NOMO-1 treated with DMSO at 0.1 percent for 48 hours (cell line): ENCODE data around the gene AMBP.

Experiments
- DNase-seq: peaks from one replicate; lab custom pipeline; 2025; ENCODE audit not compliant: unreplicated experiment; lab: John Stamatoyannopoulos, UW

The AMBP gene

DNA sequence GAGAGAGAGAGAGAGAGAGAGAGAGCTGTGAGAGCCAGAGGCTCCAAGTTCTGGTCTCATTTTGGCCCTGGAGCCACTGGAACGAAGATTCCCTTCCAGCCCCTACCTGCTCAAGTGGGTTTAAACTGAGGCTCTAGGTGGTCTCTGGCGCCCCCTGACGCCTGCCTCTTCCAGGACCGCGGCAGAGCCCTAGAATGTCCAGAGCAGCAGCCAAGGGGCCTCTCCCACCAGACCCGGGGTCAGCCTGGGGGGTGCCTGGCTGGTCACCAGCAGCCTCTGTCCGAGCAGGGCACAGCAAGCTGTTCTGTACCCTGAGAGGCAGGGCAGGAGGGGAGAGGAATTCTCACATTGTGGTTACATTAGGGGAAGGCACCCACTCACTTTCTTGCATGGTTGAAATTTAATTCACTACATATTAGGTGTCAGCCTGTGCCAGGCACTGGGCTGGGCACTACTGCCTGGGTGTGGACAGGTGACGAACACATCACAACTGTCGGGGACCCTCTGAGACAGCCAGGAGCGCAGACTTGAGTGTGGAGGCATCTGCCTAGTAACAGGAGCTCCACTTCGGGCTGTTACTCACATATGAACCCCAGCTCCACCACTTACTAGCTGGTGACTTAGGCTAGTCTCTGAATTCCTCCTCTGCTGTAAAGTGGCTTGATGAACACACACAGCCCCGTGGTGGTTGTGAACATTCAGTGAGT is 44.5 kb downstream of the AMBP start:
- no peak for DNase-seq

DNA sequence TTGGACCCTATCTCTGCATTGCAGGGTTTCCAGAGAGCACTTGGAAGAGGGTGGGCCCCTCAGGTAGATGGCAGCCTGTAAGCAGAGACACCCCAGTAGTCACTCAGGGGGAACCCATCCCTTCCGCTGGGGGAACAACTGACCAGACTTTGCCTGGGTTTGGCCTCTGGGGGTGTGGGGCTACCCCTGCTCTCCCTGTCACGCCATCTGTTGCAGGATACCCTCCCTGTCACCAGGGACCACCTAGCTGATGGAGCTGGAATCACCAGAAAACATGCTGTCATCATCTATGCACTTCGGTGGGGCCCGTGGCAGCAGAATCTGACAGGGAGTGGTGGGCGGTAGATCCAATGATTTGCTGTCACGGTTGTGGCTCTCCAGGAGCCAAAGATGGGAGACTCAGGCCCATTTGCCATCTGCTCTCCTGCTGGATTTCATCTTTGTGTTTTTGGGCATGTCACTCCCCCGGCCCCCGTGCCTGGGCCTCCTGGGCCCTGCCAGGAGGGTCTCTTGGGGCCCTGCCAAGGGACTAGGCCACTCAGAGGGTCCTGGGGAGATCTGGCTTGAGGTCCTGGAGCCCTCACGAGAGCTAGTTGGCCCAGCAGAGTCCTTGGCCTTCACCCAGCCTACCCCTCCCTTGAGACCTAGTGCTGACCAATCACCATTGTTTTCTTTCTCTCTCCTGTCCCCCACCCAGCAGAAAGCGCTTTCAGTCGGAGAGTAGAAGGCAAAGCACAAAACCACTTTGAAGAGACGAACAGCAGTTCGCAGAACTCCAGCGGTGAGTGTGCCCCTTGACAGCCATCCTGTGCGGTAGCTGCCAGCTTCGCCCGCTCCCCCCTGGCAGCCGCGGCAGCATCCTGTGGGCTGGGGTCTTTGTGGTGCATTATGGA is 45.9 kb downstream of the AMBP start:
- no peak for DNase-seq

DNA sequence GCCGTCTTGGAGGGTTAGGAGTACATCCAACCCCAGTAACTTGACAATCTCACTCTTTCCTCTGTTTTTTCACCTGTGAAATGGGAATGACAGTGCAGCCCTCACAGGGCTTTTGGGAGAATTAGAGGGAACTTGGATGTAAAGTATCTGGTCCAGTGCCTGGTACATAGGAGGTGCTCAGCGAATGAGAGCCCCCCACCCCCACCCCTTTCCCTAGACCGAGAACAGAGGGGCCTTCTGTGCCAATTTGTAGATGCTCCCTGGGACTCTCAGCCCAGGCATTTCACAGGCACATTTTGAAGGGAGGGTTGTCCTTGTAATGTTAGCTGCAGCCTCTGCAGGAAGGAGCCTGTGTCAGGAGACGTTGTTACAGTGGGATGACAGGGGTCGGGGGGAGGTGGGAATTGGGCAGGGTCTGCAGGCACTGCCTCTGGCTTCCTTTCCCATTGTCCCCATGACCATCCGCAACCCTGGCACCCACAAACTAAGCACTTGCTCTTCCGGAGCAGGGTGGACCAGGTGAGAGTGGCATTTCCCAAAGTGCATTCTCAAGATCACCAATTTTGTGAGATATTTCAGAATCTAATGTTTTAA is 47.0 kb downstream of the AMBP start:
- no peak for DNase-seq

DNA sequence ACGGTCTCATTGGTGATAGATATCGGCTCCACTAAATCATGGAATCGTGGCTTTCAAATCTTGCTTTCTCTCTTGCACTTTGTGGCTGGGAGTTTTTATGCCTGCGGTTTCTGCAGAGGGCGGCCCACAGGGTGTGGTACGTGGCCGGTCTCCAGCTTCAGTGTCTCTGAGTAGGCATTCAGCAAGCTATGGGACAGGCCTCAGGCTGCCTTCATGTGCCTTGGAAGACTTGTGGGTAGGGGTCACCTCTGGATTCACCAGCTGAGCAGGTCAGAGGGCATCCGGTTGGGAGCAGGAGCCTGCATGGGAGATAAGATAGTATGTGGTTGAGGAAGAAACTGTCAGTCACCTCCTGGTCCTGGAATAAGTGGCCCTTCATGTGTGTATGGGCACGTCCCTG is 47.7 kb downstream of the AMBP start:
- peak; percentile 26 for DNase-seq

DNA sequence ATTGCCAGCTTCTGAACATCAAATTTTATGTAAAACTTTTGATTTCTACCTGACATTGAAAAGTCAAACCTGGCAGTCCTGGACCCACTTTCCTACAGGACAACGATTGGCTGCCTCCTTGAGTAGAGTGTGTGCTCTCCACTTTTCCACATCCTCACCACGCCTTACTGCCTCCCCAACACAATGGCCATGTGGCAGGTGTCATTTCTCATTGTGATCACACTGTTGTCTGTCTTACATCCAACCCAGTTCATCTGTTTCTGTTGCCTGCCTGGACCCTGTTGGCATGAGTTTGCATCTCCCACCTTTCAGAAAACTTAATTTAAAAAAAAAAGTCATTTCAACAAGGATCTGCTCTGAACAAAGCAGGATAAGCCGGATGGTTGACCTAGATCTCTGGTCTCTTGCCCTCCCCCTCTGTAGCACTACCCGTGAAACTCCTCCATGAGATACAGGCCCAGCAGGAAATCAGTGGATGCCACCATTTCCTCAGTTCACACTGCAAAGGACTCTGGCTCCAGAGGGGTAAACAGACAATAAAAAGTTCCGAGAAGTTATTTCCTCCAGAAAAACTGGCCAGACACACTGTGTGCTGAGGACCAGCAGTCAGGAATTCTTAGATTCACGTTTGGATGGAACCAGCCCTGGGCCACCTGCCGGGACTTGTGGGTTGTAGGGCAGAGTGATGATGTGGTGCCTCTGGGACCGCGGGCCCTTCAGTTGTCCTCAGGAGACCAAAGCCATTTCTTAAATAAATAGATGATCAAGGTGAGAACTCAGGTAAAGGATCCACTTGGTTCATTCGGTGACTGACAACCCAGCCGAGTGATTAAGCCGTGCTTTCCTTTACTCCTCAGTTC is 48.6 kb downstream of the AMBP start:
- DNase-seq = no peak

DNA sequence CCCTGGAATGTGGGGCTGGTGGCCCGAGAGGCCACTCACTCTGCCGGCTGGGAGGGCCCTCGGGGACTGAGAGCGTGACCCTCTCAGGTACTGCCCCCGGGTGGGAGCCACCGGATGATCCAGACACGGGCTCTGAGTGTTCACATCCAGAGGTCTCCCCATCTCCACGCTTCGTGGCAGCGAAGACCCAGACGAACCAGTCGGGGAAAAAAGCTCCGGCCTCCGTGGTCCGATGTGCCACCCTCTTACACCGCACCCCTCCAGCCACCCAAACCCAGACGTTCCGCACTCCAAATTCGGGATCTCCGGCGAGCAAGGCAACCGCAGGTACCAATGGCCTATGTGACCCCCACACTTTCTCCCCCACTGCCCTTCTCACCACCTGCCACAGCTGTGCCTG is 49.5 kb downstream of the AMBP start:
- DNase-seq = no peak

DNA sequence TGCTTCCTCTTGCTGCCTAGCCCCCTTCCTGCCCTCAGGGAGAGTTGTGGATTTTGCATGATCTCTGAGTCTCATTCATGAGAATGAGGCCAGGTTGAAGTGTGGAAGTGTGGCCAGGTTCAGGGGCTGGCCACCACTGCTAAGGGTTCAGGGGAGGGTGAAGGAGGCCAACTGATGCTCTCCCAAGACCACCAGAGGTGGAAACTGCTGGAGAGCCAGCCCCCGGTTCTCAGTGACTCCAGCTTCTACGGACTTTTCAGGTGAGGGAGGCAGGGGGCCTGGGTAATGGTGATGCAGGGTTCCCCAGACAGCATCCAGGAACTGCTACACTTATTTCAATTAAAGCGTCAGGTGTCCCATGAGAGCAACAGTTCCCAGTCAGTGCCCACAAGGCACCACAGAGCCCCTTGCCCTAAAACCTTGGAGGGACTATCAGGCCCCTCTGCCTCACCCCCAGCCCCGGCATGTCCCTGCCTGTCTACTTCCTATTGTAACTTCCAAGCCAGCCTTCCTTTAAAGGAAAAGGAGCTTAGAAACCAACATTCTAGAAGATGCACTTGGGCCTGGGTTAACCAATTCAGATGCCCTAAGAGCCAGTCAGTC is 50.1 kb downstream of the AMBP start:
- DNase-seq = no peak

DNA sequence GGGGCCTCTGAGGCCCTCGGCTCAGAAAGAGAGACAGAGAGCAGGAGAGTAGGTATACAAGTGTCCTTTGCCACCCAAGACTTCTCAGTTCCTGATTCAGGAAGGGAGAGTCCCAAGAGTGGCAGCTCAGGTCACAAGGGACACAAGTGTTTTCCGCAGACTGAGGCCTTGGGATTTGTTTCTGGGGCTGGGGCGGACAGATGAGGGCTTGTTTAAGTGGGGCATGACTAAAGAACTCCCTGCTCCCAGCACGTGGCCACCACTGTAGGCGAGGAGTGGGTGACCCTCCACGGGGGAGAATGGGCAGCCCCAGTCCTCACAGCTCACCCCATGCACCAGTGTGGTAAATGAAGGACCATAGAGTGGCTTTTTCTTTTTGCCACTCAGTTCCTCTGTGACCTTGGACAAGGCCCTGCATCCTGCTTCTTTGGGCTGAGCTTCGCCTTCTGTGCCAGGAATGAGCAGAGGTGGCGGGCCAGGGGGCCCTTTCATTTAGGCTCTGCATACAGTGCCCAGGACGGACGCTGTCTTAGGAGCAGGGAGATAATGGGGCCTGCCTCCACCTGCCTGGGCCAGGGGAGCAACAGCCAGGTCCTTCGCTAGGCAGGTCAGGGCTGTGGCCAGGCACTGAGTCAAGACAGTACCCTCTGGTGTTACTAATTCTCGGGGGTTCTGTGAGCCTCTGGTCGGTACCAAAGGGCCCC is 50.8 kb downstream of the AMBP start:
- DNase-seq = no peak

DNA sequence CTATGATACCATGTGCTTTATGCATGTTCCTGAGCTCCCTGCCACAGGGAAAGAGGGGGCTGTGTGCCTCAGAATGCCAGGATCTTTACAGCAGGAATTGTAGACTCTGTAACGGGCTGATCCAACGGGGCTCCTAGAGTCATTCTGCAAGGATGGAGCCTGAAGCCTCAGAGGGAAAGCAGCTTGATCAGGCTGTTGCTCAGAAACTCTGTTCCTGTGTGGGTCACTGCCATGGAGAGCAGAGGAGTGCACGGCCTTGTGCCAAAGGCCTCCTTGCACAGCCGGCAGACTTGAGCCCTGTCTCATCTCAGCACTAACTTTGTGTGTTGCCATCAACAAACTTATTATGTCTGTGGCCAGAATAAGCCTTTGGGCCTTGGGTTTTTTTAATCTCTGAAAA is 51.8 kb downstream of the AMBP start:
- DNase-seq = no peak

DNA sequence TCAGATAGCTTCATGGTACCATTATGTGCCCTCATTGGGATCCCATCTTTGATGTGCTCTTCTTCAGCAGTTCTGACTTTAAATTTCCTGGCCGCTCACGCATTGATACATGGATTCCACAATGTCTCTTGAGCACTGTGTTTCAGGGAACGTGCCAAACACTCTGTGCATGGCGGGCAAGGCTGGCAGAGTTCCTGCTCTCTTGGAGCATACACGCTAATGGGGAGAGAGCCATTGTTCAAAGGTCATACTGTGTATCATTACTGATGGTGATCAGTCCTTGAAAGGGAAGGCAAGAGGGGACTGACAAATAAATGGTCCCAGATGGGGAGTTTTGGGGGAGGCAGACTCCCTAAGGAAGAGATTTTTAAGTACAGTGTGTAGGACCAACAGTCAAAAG is 52.3 kb downstream of the AMBP start:
- no peak for DNase-seq

DNA sequence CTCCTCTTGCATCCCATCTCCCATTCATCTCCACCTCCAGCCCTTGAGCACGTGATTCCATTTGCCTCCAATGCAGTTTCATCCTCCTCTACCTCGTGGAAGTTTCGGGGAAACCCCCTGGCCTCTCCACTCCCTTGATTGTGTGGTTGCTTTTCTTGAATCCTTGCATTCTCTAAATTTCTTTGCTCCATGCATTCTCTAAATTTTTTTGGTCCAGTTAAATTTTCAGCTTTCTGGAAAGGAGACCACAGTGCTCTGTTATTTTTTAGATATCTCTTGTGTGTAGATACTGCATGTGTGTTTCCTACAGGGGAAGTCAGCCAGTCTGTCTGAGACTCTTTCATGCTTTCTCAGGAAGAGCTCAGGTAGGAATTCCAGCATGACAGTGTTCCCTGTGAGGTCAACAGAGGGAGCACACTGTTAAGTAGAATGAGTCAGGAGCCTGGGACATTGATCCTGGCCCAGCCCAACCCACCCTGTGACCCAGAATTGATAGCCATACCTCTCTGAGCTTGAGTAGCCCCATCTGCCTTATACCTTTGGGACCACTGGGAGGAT is 52.8 kb downstream of the AMBP start:
- no peak for DNase-seq

DNA sequence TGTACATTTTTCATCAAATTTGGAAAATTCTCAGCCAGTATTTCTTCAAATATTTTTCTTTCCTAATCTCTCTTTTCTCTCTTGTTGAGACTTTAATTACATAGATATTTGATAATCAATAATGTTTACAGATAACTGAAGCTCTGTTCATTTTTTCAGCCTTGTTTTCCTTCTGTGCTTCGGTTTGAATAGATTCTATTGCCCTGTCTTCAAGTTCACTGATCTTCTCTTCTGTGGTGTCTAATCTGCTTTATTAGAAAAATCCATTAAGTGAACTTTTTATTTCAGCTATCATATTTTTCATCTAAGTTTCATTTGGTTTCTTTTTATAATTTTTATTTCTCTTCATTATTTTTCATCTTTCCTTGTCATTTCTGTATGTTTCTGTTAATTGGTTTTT is 54.1 kb downstream of the AMBP start:
- DNase-seq = no peak

DNA sequence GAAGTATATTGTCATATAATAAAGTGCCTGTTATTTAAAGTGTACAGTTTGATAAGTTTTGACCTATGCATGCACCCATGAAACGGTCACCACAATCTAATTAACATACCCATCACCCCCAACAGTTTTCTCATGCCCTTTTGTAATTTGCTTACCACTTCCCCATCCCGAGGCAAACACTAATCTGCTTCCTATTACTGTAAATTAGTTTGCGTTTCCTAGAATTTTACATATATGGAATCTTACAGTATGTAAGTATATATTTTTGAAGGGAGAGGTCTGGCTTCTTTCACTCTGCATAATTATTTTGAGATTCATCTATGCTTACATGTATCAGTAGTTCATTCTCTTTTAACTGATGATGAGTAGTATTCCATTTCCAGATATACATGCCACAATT is 56.5 kb downstream of the AMBP start:
- peak; percentile 69 for DNase-seq

DNA sequence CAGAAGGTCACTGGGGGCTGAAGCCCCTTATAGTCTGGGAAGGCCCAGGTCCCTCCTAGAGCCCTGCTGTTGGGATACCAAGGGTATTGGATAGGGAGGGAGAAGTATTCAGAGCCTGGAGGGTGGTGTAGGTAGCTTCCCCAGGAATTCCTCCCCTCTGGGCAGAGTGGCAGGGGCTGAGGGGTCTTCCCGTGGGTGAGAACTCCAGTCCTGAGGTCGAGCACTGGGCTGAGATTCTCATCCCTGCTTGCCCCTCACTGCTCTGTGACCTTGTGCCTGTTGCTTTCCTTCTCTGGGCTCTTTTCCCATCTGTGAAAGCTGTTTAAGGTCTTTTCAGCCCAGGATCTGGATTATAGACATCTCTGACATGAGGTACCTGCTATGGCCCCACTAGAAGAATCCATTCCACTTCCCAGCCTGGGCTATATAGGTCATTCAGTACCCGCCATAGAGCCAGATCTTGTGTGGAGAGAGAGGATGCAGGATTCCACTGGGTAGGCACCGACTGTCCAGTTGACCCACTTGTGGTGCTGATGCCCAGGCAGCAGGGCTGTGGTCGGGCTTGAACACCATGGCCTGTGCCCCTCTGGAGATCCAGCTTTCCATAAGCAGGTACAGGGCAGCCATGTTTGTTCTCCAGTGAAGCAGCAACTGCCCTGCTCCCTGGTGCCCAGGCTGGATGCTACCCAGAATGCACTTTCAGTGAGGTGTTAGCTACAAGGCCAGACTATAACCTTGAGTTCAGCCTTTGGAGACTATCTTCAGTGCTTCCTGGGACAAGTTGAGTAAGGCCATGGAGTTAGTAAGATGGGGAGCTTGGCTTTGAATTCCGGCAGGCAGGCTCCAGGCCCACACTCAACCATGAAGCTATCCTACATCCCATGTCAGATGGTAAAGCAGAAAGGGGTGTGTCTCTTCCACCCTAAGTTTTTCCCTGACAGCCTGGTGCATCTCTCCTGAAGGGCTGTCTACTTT is 60.1 kb downstream of the AMBP start:
- DNase-seq = no peak

DNA sequence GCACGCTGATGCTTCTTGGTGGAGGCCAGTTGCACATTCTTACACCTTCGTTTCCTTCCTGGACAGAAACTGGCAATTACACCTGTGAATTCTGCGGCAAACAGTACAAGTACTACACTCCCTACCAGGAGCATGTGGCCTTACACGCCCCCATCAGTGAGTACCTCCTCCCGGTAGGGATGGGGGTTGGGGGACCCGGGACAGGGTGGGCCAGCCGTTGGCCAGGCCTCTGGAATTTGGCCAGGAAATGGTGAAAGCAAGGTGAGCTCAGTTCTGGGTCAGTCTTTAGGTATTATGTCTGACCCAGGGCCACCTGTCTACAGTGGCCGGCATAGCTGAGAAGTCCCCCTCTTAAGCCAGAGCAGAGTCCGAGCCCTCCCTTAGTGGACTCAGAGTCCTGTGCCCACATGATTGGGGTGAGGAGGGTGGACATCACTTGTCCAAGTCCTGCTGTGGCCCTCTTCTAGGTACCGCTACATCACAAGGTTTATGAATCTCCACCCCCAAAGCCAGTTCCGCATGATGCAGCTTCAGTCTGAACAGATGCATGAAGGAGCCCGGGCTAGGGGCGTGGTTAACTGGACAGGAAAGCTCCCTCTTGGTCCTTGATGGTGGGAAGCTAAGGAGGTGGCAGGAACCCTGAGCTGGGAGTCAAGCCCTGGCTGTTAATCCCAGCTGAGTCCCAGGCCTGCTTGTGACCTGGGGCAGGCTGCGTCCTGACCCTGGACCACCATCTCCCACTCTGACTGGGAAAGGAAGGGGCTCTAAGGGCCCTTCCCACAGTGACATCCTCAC is 61.3 kb downstream of the AMBP start:
- no peak for DNase-seq

DNA sequence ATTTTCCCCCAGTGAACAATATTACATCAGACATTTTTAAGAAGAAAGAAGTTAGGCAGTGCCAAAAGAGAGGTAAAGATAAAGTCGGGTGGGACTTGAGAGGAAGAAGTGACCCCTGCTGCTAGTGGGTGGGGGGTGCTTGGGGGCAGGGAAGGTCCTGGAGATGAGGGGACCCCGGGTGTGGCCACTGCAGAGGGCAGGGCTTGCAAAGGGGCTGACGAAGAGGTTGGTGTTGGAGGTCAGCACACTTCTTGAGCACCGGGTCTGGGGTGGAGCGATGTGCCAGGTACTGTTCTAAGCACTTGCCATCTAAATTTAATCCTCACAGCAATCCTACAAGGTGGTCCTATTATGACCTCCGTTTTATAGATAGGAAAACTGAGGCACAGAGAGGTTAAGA is 62.0 kb downstream of the AMBP start:
- no peak for DNase-seq

DNA sequence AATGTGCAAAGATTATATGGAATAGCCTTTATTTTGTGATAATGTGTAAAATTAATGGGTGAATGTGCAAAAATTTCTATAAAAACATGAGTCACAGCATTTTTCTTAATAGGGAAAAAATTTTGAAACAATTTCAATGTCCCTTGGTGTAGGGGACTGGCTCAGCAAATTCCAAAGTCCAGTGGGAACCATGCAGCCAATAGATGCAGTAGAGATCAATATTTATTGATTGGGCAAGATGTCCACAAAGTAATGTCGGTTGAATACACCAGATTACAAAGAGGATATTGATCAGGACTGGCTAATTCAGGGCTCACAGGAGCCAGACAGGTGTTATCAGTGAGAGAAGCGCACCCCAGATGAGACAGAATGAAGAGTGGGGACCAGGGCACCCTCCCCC is 62.5 kb downstream of the AMBP start:
- no peak for DNase-seq

DNA sequence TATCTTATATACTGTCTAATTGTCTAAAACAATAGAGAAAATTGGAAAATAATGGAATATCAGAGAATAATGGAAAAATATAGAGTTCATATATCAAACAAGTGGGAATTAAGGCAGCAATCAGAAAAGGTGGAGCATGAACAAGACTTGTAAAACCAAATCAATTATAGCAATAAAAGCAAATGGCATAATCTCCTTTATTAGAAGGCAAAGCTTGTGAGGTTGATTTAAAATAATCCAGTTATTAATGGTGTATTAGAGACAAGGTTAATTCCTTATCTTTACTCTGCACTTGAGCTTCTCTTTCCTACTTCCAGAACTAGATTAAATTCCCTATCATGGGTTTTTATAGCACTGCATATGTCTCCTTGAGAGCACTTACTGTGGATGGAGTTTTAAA is 64.1 kb downstream of the AMBP start:
- no peak for DNase-seq
